Measurements from ENCODE around the gene PLEKHO2. TPM values are rescaled to one million over a fixed set of nuclear protein-coding genes. Genes with fewer than 3 reads are reported as not detected.

PLEKHO2 gene
- total RNA-seq, 4 donors from 2014 or later: 4.7 to 18.2 (median 7.4) TPM

GRCh38 chr15:64869501-64869900, 27.8 kb downstream of the PLEKHO2 start:
- Histone ChIP-seq H3K27me3 (no peaks in the 10 kb centered on the region), H3K36me3 (peaks cover 0 to 15% (median 0%) of the 10 kb centered on the region in 3 donors), H3K4me1 (peaks cover 0 to 16% (median 0%) of the 10 kb centered on the region in 4 donors), H3K9me3 (no peaks in the 10 kb centered on the region), H3K4me3 (no peak overlapping the region), H3K27ac (no peak overlapping the region)
- no peak for DNase-seq
- TF ChIP-seq POLR2A (IDR thresholded peaks at IDR 0.05): no peak
- TF ChIP-seq CTCF (IDR thresholded peaks at IDR 0.05): no peak

- no peak overlapping the region for H3K4me3 ChIP-seq
- peaks cover 0 to 7% (median 0%) of the 10 kb centered on the region in 3 donors for H3K36me3 ChIP-seq
- no peaks in the 10 kb centered on the region for H3K27me3 ChIP-seq
- H3K27ac ChIP-seq: no peak overlapping the region
- no peaks in the 10 kb centered on the region for H3K9me3 ChIP-seq
- peaks cover 0 to 16% (median 0%) of the 10 kb centered on the region in 4 donors for H3K4me1 ChIP-seq
- no peak for DNase-seq
- TF ChIP-seq CTCF (IDR thresholded peaks at IDR 0.05): no peak
- TF ChIP-seq POLR2A (IDR thresholded peaks at IDR 0.05): no peak
These were observed 28.6 kb downstream of the PLEKHO2 start for GRCh38 chr15:64870353-64870752.

GRCh38 chr15:64875641-64876223, 34.0 kb downstream of the PLEKHO2 start:
- TF ChIP-seq CTCF (IDR thresholded peaks at IDR 0.05): no peak
- TF ChIP-seq POLR2A (IDR thresholded peaks at IDR 0.05): no peak
- peaks cover 0 to 9% (median 0%) of the 10 kb centered on the region in 4 donors for H3K4me1 ChIP-seq
- no peaks in the 10 kb centered on the region for H3K36me3 ChIP-seq
- no peaks in the 10 kb centered on the region for H3K9me3 ChIP-seq
- no peak for DNase-seq
- H3K27ac ChIP-seq: no peak overlapping the region
- no peaks in the 10 kb centered on the region for H3K27me3 ChIP-seq
- H3K4me3 ChIP-seq: no peak overlapping the region

GRCh38 chr15:64877435-64877834, 35.7 kb downstream of the PLEKHO2 start:
- Histone ChIP-seq H3K4me3 (no peak overlapping the region), H3K36me3 (no peaks in the 10 kb centered on the region), H3K27ac (peak overlapping the region; percentile 31 to 61 (median 39)), H3K4me1 (peaks cover 0 to 11% (median 4%) of the 10 kb centered on the region in 4 donors), H3K9me3 (no peaks in the 10 kb centered on the region), H3K27me3 (no peaks in the 10 kb centered on the region)
- DNase-seq: peak in 1 of 3 donors; percentile 65
- TF ChIP-seq POLR2A (IDR thresholded peaks at IDR 0.05) (no peak), CTCF (IDR thresholded peaks at IDR 0.05) (no peak)

GRCh38 chr15:64878705-64879104, 37.0 kb downstream of the PLEKHO2 start:
- Histone ChIP-seq H3K27me3 (no peaks in the 10 kb centered on the region), H3K27ac (peak overlapping the region in 3 of 4 donors; percentile 32 to 67 (median 46)), H3K4me1 (peaks cover 0 to 19% (median 15%) of the 10 kb centered on the region in 4 donors), H3K9me3 (no peaks in the 10 kb centered on the region), H3K36me3 (no peaks in the 10 kb centered on the region), H3K4me3 (no peak overlapping the region)
- DNase-seq: peak in 1 of 3 donors; percentile 13
- TF ChIP-seq CTCF (IDR thresholded peaks at IDR 0.05) (no peak), POLR2A (IDR thresholded peaks at IDR 0.05) (no peak)

Data from Peyer's patch (tissue), 4 donors.